HG03064 (cell line): Measurements from ENCODE around the gene HSFX4.
A peak's percentile ranks its signal among the peaks of the same experiment; 100 is the strongest.
"Not testable (repeated sequence)": the region's sequence is repeated elsewhere in the genome, so short reads cannot be mapped to it uniquely, and the experiment has no call there.

ENCODE experiments used
- ATAC-seq: cut with Tn5 transposase; IDR thresholded peaks from one replicate; pipeline ENCODE4 v1.9.1; 2021; ENCODE audit warnings: low read depth; ENCODE audit not compliant: unreplicated experiment

The HSFX4 gene

DNA sequence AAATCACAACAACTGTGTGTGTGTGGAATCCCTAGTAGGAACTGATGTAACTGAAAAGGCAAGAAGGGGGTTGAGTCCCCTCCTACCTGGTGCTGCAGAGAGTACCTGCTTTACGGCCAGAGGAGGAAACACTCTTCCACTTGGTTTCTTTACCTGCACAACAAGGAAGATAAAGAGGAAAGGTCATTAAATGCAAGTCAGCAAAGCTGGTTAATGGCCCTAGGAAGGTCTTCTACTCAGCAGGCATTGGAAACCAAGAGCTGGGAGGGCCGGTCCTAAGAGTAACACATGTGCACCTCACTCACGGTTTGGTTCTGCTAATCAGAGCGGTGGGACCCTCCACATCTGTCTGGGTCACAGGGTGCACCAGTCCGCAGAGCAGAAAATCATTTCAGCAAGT, 8.0 kb downstream of the HSFX4 start:
- not testable (repeated sequence) for ATAC-seq

DNA sequence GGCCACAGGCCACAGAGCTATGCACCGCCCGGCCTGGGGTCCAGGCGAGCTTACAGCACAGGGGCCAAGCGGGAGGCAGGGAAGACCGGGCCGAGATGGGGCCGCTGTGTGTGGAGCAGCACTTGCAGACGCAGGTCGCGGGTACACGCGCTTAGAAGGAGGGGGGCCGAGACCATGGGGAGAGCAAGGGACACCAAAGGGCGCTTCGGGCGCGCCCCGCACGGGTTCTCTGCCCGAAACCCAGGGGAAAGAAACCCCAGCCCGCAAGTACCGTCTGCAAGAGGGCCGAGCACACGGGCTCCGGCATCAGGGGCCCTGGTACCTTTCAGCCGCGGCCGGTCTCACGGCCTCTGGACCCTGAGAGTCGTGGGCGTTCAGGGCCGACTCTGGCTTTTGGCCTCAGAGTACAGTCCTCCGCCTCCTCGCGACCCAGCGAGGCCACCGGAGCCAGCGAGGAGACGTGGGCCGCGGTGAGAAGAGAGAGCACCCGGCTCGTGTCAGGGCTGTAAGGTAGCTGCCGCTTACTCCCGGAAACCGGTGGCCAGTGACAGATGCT, 8.6 kb downstream of the HSFX4 start:
- no peak for ATAC-seq

DNA sequence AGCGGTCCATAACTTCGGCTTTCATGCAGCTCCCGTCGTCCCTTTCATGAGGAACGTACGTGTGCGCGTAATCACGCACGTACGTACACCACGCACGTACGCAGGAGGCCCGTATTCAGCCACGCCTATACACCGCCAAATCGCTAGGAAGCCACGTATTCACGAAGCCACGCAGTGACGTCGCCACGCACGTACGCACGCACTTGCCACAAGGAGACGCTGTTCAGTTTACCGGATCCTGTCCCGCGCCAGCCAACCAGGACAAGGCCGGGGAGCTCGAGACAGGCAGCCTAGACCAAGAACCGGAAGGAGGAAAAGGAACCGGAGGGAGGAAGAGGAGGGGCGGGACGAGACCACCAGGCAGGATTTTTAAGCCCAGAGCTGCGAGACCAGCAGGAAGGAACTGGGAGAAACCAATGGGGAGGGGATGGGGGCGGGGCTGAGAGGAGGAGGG, 9.1 kb downstream of the HSFX4 start, which contains the start of gene EOLA2:
TSS of gene EOLA2 (minus strand) at position 65 of the 454 bp plus-strand sequence. CDS start 4,617 bp downstream, outside the sequence.
- peak; percentile 70 for ATAC-seq

DNA sequence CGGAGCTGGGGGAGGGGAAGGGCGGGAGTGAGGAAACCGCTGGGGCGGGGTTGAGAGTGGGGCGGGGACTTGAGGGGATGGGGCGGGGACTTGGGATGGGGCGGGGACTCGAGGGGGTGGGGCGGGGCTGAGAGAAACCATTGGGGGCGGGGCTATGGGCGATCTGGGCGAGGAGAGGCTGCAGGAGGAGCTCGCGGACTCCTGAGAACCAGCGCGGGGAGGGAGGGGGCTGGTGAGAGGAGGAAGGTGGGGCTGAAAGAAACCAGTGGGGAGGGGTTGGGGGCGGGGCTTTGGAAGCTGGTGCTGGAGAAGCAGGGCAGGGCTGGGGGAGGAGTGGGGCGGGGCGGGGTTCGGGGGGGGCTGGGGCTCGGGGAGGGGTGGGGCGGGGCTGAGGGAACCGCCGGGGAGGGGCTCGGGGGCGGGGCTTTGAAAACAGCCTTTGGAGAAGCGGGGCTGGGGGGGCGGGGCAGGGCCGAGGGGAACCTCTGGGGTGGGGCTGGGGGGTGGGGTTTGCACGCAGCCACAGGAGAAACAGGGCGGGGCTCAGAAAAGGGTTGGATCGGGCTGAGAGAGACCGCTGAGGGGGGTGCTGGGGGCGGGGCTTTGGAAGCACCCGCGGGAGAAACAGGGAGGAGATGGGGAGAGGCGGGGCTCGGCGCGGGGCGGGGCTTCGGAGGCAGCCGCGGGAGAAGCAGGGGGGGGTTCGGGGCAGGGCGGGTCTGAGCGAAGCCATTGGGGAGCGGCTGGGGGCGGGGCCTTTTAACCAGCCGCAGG, 9.7 kb downstream of the HSFX4 start:
- peak; percentile 5 for ATAC-seq

DNA sequence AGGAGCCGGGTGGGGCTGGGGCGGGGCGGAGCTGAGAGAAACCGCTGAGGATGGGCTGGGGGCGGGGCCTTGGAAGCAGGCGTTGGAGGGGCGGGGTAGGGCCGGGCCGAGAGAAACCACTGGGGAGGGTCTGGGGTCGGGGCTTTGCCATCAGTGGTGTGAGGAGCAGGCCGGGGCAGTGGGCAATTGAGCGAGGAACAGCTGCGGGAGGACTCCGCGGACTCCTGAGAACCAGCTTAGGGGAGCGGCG, 10.2 kb downstream of the HSFX4 start:
- ATAC-seq = peak; percentile 13

DNA sequence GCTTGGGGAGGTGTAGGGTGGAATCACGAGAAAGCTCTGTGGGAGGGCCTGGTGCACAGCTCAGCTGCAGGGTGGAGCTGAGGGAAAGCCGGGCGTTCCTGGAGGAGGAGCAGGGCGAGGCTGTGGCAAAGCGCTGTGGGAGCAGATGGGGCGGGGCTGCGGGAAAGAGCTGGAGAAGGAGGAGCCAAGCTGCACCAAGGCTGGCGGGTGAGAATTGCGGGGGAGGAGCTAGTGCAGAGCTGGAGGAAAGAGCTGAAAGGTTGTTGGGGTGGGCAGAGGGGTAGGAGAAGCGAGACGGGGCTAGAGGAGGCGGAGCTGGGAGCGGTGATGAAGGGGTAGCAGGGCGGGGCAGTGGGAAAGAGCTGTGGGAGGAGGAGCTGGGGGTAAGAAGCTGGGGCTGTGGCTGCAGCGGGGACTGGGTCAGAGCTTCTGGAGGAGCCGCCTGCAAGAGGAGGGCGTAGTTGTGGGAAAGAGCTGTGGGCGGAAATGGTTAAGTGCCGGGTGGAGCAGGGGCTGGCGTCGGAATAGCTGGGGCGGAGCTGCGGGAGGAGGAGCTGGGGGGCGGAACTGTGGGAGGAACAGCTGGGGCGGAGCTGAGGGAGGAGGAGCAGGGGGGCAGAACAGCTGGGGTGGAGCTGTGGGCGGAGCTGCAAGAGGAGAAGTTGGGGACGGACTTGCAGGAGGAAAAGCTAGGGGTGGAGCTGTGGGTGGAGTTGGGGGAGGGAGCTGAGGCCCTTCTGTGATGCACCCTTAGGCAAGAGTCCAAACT, 10.7 kb downstream of the HSFX4 start:
- peak; percentile 45 for ATAC-seq

DNA sequence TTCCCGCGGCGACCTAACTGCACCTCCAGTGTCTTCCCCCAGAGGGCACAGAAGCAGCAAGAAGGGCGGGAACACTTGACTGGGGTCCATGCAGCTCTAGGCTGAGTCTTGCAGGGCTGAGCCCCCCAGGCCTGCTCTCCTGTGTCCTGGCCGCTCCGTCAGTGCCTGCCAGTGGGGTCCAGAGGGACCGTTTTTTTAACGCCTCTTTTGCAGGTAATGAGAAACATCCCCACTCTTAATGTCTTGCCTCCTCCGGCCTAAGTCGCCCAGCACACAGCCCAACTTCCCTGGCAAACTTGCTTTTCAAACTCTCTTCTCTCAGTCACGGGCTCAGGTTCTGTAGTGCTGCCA, 11.3 kb downstream of the HSFX4 start:
- ATAC-seq = not testable (repeated sequence)

DNA sequence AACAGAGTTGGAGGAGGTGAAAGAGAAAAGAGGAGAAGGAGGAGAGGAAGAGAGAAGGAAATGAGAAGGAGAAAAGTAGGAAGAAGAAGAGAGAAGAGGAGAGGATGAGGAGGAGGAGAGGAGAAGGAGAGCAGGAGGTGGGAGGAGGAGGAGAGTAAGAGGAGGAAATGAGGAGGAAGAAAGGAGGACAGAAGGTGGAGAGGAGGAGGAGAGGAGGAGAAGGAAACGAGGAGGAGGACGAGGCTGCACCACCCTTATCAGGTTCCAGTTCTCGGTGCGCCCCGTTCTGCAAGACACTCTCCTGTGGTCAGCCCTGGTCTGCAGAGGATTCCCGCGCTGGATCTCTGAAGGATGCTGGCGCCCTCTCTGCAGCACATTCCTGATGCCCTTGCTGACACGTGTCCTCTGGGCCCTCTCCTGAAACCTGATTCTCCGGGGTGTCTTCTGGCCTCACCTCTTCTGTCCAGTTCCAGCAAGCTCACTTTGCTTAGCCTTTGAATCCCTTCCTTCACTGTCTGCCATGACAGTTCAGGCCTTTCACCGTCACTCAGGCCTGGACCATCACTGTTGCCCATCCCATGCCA, 15.8 kb downstream of the HSFX4 start:
- ATAC-seq = not testable (repeated sequence)

DNA sequence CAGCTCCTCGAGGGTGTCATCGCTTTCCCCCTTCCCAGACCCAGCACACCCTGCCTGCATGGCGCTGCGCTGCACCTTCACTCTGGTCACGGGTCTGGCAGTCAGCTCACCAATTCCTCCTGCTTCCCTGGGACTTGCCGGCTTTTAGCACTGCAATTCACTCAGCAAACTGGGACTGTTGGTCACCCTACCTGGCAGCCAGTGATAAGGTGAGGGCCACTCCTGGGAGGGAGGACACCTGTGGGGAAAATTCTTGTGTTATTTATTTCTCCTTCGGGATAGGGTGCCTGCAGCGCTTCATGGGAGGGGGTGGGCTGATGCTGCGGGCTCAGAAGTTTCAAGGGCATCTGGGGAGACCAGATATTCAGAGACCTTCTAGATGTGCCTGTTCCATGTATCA, 16.4 kb downstream of the HSFX4 start:
- not testable (repeated sequence) for ATAC-seq

DNA sequence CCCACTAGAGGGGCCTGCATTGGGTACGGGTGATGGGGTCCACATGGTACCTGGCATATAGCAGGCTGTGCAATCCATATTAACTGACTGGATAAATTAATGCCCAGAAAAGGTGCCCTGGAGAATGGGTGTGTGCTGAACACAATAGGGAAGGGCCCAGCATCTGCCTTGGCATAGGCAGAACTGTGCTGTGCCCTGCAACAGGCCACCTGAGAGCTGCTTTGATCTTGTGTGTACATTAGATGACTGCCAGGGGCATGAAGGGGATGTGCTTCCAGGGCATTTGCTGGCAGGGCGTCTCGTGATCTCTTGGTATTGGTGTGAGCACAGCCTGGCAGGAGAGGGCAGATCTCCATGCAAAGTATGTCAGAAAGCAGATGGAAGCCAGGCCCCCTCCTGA, 17.6 kb downstream of the HSFX4 start:
- ATAC-seq = not testable (repeated sequence)

DNA sequence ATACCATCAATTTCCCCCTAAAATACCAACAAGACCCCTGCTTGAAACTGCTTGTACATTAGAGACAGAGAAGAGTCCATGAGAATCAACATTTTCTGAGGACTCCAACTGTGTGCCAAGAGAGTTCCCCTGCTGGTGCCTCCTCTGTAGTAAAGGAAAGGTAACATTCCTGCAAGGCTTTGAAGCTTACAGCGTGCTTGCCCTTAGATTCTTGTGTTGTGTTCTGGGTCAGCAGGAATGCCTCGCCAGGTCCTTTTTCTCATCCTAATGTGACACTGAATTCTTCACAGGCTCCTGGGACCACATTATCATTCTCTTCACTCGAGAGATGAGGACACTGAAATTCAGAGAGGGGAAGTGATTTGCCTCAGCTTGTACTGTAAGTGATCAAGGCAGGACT, 18.6 kb downstream of the HSFX4 start:
- ATAC-seq = no peak

DNA sequence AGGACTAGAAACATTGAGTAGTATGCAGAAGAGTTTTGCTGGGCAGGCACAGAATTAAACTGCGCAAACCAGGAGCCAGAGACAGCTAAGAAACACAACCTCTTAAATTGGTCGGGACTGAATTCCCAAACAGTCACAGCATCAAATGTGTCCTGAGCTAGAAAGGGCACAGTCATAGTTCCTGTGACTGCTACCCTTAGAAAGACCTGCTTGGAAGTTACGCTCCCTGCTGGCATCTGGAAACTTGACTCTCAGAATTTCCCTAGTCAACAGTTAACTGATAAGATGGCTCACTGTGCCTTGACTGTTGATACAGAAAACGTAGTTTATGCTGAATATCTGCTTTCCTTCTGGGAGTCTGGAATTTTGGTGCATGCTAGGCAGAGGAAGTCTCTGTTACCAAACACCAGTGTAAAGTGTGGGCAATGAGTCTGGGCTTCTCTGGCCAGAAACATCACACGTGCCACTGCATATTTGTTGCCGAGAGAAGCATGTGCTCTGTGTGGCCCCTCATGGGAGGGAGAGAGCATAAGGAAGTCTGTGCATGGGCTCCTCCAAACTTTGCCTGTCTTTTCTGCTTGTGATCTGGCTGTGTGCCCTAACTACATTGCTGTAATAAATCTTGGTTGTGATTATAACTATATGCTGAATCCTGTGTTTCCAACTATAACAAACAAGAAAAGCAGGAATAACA, 20.5 kb downstream of the HSFX4 start:
- no peak for ATAC-seq

DNA sequence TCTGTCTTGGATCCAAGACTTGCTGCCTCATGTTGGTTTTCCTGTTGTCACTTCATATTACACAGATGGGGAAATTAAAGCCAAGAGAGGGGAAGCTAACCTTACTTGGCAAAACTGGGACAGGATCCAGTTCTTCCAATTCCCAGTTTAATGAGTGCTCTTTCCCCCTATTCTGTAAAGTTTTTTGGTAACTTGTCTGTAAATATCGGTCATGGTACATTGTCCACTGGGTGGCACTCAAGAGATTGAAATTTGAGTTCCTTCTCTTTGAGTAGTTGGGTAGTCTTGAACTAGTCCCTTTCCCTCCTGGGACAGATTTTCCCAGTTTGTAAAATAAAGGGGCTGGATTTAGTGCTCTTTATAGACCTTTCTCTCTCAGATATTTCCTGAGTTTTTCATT, 21.3 kb downstream of the HSFX4 start:
- ATAC-seq = no peak

DNA sequence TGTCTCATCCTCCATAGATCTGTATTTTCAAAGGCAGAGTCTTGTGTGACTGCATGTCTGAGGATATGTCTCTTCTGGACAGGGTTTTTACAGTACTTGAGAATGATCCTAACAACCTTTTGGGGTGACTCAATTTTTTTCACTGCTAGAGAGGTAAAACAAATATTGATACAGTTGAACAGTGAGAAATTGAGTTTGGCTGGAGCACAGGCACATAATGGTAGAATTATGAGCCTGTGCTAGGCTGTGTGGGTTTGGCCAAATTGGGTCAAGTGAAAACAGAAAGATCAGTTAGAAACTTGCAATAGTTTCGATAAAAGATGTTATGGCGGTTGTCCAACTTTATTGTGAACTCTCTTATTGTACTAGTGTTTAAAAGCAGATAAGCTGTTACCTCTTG, 32.2 kb downstream of the HSFX4 start:
- no peak for ATAC-seq

DNA sequence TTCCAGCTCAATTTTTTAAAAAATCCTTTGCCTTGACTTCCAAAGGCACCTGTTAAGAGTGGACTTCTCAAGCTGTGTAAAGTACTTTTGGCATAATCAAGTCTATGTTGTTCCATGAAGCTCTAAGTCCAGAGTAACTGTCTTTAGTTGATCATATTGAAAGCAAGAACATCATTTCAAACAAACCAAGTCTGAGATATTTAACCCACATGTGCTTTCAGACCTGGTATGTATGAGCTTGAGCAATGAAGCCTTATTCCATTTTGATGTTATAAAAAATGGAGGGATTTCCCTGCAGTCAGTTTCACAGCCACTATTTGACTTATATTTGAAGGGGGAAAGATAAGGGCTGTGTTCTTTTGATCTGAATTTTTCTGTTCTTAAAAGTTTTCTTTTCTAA, 32.6 kb downstream of the HSFX4 start:
- ATAC-seq = no peak

DNA sequence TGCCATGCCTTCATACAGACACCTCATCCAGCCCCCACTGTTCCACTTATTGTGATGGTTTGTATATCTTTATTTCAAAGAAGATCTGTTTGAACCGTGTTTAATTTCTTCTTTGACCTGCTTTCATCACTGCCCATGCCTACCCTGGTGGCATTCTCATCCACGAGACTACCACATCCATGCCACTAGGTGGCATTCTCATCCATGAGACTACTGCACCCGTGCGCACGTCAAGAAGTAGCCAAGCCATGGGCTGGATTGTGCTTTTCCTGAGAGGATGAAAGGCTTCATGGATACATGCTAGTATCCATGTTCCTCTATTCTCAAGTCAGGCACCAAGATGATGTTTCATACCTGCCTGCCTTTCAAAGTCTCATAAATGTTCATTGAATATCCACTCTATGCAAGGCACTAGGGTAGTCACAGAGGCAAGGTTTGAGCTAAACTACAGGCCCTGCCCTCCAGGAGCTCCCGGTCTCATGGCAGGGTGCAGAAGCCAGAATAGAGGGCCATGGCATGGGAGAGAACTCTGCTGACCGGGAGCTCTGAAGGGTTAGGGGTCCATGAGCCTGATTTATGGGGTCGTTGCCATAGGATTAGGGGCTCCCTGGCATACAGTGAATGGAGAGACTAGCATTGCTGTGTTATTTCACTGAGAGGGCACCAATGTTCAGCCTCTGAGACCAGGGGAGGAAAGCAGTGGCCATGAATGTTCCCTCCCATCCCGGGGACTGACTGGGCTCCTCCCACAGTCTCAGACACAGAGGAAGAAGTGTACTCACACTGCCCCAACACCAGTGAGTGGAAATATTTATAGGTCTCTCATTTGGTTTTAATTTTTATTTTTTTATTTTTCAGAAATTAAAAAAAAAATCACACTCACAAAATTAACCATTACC, 33.7 kb downstream of the HSFX4 start:
- no peak for ATAC-seq

DNA sequence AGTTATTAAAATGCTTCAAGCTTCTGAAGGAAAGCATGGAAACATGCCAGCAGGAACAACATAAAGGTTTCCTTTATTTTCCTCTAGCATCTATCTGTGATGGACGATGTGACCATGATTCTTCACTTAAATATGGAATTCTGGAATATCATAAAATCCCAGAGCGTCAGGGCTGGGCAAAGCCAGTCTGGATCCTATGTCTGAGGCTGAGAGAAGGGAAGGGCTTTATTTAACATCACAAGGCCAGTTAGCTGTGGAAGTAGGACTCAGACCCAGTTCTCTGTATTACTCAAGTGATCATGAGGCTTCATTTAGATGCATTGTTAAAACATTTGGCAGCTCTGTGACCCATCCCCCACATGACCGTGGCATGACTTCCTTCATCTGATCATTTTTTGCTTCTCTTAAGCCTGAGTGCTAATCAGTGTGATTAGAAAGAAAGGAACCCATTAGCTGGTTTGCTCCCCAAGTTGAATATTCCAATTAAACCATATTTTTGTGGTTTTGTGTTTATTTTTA, 49.8 kb downstream of the HSFX4 start:
- ATAC-seq = no peak
